T-helper 2 cell treated with Interferon-gamma antibody and Interleukin-4, amounts not matched to agents 5 μg/mL and 100 μg/mL, for 36 hours (primary cell): ENCODE data around the gene JARID2.
"Not testable (repeated sequence)": the region's sequence is repeated elsewhere in the genome, so short reads cannot be mapped to it uniquely, and the experiment has no call there.

ENCODE experiments used
- DNase-seq: peaks from one replicate; pipeline ENCODE4 v3.0.0; 2021; ENCODE audit warnings: low spot score
- H3K27ac Mint-ChIP-seq: one replicate; pipeline ENCODE4 v1.8.0; 2021; ENCODE audit warnings: mild to moderate bottlenecking, mixed read lengths
- H3K27me3 Mint-ChIP-seq: one replicate; pipeline ENCODE4 v1.8.0; 2021; ENCODE audit warnings: low read depth, mixed read lengths
- H3K36me3 Mint-ChIP-seq: one replicate; pipeline ENCODE4 v1.8.0; 2021; ENCODE audit warnings: low read depth, mixed read lengths
- H3K4me1 Mint-ChIP-seq: one replicate; pipeline ENCODE4 v1.8.0; 2021; ENCODE audit warnings: low read depth, mixed read lengths
- H3K4me3 Mint-ChIP-seq: one replicate; pipeline ENCODE4 v1.8.0; 2022; ENCODE audit warnings: mild to moderate bottlenecking, moderate library complexity, mixed read lengths
- H3K9me3 Mint-ChIP-seq: one replicate; pipeline ENCODE4 v1.8.0; 2021; ENCODE audit warnings: mixed read lengths

JARID2 gene

DNA sequence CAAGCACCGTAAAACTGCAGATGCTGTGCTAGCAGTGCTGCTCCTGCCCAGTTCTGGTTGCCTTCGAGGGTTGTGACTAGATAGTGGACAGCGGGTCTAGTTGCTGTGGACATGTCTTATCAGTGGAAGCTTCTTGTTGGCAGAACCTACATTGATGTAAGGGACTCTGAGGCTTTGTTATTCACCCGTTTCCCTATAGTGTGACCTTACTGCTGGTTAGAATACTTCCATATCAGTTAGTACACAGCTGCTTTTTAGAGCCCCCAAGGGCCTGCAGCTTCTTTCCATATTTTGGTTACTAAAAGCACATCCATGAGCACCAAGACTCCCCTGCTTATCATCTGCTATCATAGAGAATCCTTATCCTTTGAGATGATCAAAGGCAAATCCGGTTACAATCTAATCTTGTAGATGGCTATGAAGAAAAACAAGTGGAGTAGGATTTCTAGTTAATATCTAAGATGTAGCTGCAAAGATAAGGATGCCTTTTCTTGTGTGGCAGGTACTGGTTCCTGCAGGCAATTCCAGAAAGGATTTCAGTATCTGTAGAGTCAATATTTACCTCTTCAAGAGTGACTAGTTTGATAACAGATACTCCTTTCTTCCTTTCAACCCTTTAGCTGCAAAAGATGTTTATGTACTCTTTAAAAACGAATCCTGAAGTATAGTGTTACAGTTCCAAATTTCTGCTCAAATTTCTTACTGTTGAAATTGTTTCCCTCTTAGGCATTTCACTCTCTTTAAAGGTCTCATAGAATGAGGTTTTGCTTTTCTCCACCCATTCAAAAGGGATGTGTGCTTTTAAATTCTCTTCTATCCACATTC lies 163.6 kb downstream of the JARID2 start:
- Mint-ChIP-seq H3K27ac (peak overlapping the region; percentile 83), H3K36me3 (peaks cover 44% of the 10 kb centered on the region), H3K27me3 (no peaks in the 10 kb centered on the region), H3K4me3 (peak overlapping the region; percentile 58), H3K9me3 (no peaks in the 10 kb centered on the region), H3K4me1 (peaks cover 78% of the 10 kb centered on the region)
- no peak for DNase-seq

DNA sequence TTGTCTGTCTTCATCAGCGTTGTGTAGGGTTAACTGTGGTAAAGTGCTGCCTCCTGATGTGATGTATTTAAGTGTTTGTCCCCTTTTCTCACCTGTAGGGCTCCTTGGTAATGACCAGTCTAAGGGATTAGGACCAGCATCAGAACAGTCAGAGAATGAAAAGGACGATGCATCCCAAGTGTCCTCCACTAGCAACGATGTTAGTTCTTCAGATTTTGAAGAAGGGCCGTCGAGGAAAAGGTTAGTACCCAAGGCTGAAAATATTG lies 164.2 kb downstream of the JARID2 start:
- Mint-ChIP-seq H3K36me3 (peaks cover 47% of the 10 kb centered on the region), H3K27me3 (no peaks in the 10 kb centered on the region), H3K9me3 (no peaks in the 10 kb centered on the region), H3K4me1 (peaks cover 74% of the 10 kb centered on the region), H3K4me3 (peak overlapping the region; percentile 58), H3K27ac (peak overlapping the region; percentile 83)
- DNase-seq, result no peak

DNA sequence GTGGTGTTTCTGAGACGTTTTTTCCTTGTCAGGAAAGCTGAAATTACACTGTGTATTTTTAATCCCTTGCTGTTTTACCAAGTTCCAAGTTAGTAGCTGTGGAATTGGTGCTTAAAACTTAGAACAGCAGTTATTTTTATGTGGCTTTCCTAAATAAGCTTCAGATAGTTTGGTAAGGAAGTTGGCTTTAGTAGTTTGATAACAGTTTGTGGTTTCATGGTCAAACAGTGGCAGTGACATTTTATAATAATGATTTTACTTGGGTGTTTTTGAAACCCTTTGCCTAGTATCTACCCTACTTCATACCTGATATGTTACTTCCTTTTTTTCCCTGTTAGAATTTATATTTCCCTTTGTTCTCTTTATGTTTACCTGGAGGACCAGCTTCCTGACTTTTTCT lies 164.9 kb downstream of the JARID2 start:
- Mint-ChIP-seq H3K4me3 (peak overlapping the region; percentile 74), H3K36me3 (peaks cover 46% of the 10 kb centered on the region), H3K27me3 (no peaks in the 10 kb centered on the region), H3K4me1 (peaks cover 69% of the 10 kb centered on the region), H3K9me3 (no peaks in the 10 kb centered on the region), H3K27ac (peak overlapping the region; percentile 92)
- no peak for DNase-seq

DNA sequence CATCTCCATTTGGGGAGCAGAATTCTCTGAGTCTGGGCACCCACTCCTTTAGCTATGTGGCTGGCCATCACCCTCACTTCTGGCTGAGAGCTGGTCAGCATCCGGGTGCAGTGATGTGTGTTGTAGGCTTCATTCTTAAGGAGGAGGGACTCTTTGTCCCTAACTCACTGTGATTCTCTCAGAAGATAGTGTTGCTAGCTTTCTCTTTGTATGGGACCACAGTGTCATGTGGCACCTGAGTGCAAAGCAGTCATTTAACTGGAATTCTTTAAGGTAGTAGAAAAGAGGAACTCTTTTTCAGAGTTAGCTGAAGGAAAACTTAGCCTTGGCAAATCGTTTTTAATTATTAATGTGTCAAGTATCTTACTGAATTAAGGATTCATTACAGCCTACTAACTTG lies 165.9 kb downstream of the JARID2 start:
- DNase-seq, result no peak
- H3K4me1 Mint-ChIP-seq, result peaks cover 67% of the 10 kb centered on the region
- H3K27me3 Mint-ChIP-seq, result no peaks in the 10 kb centered on the region
- H3K4me3 Mint-ChIP-seq, result peak overlapping the region; percentile 74
- peak overlapping the region; percentile 92 for H3K27ac Mint-ChIP-seq
- H3K9me3 Mint-ChIP-seq, result peaks cover 2% of the 10 kb centered on the region
- H3K36me3 Mint-ChIP-seq, result peaks cover 49% of the 10 kb centered on the region

DNA sequence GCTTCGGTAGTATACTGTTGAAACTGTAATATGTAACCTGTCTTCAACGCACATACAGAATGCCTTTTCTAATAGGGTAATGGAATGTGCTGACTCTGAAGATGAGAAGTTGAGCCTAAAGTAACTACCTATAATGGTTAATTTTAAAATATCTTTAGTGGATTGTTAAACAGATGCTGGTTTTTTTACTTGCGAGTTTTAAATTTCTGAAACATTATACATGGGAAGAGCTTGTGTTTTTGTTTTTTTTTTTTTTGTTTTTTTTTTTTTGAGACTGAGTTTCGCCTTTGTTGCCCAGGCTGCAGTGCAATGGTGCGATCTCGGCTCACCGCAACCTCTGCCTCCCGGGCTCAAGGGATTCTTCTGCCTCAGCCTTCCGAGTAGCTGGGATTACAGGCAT lies 166.9 kb downstream of the JARID2 start:
- Mint-ChIP-seq H3K27ac (peak overlapping the region; percentile 32), H3K4me3 (no peak overlapping the region), H3K36me3 (peaks cover 54% of the 10 kb centered on the region), H3K9me3 (peaks cover 11% of the 10 kb centered on the region), H3K4me1 (peaks cover 71% of the 10 kb centered on the region), H3K27me3 (no peaks in the 10 kb centered on the region)
- DNase-seq, result no peak

DNA sequence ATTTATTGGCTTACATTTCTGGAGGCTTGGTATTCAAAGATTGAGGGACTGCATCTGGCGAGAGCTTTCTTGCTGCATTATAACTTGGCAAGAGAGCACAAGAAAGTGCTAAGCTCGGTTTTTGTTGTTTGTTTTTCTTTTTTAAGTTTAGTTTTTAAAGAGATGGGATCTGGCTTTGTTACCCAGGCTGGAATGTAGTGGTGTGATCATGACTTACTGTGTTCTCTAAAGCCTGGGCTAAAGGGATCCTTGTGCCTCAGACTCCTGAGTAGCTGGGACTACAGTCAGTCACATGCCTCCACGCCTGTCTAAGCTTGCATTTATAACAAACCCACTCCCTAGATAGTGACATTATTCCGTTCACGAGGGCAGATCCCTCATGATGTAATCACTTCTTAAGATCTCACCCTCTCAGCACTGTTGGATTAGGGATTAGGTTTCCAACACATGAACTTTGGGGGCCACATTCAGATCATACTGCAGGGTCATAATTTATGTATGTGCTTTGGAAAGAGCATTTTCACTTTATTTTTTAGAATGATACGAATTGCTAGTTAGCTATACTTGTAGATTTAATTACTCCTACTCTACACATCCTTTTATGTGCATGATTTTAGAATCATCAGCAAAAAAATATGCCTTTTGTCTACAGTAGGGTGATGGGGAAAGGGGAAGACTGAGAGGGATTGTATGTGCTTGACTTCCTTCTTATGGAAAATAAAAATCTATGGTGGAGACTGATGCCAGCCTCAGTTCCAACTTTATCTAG lies 167.8 kb downstream of the JARID2 start:
- H3K27me3 Mint-ChIP-seq, result no peaks in the 10 kb centered on the region
- no peak overlapping the region for H3K4me3 Mint-ChIP-seq
- no peak for DNase-seq
- H3K4me1 Mint-ChIP-seq, result peaks cover 68% of the 10 kb centered on the region
- H3K36me3 Mint-ChIP-seq, result peaks cover 59% of the 10 kb centered on the region
- H3K9me3 Mint-ChIP-seq, result peaks cover 18% of the 10 kb centered on the region
- peak overlapping the region; percentile 16 for H3K27ac Mint-ChIP-seq

DNA sequence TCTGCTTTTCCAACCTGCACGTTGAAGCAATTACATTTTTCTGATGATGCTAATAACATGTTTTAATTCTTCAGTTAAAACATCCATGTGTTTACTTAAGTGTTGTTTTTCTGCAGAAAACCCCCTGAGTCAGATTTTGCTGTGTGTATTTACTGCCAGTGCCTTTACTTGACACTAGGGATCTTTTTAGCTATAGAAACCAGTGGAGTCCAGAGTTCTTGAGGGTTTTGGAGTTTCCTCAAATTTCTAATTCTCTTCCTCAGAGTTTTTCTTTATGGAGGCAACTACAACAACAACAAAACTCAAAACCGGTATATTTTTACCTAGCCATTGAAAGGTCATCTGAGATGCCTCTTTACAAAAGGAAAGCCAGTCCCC lies 168.4 kb downstream of the JARID2 start:
- Mint-ChIP-seq H3K27ac (no peak overlapping the region), H3K36me3 (peaks cover 60% of the 10 kb centered on the region), H3K4me3 (no peak overlapping the region), H3K4me1 (peaks cover 63% of the 10 kb centered on the region), H3K9me3 (peaks cover 19% of the 10 kb centered on the region), H3K27me3 (no peaks in the 10 kb centered on the region)
- DNase-seq, result no peak

DNA sequence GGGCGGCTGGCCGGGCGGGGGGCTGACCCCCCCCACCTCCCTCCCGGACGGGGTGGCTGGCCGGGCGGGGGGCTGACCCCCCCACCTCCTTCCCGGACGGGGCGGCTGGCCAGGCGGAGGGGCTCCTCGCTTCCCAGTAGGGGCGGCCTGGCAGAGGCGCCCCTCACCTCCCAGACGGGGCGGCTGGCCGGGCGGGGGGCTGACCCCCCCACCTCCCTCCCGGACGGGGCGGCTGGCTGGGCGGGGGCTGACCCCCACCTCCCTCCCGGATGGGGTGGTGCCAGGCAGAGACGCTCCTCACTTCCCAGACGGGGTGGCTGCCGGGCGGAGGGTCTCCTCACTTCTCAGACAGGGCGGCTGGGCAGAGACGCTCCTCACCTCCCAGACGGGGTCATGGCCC lies 169.8 kb downstream of the JARID2 start:
- H3K4me1 Mint-ChIP-seq, result peaks cover 53% of the 10 kb centered on the region
- H3K36me3 Mint-ChIP-seq, result peaks cover 66% of the 10 kb centered on the region

DNA sequence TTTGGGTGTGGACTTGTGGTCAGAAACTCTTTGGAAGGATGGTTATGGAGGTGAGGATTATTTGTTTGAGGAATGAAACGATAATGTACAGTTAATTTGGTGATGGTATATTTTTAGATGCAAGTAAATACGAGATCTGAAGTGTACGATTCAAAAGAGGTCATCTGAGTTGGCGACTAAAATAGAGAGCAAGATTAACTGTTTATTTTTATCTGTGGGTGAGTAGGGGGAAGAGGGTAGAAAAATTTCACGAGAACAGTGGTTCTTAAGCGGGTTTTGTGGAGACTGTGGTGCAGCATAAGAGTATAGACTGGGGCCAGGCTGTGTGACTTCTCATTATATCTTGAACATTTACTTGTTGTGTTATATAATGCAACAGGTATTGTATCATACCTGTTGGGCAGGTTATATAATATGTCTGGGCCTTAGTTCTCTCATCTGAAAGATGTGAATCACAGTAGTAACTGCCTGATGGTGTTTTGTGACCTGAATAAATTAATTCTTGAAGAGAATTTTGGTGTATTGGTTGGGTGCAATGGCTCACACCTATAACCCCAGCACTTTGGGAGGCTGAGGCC lies 171.2 kb downstream of the JARID2 start:
- Mint-ChIP-seq H3K27me3 (no peaks in the 10 kb centered on the region), H3K27ac (peak overlapping the region; percentile 67), H3K4me3 (no peak overlapping the region), H3K9me3 (peaks cover 32% of the 10 kb centered on the region), H3K36me3 (peaks cover 66% of the 10 kb centered on the region), H3K4me1 (peaks cover 51% of the 10 kb centered on the region)
- no peak for DNase-seq

More for the DNA sequence above, 169.8 kb downstream of the JARID2 start:
- not testable (repeated sequence) for H3K27ac Mint-ChIP-seq, H3K4me3 Mint-ChIP-seq, H3K27me3 Mint-ChIP-seq, DNase-seq
- H3K9me3 Mint-ChIP-seq, result peaks cover 32% of the 10 kb centered on the region

DNA sequence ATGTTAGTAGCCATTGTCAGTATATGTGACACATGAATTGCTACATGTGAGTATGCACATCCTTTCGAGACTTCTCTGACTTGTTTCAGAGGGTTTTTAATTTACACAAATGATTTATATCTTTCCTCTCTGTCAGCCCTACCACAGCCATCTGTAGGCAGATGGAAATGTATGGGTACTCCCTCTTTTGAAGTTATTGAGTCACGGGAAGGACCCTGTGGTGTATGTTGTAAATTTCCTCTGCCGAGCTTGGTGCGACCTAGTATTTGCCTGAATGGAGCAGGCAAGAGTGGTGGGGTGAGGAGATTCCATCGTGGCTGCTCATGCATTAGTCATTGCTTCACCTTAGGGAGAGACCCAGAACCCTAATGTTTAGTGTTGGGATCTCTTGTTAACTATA lies 171.9 kb downstream of the JARID2 start:
- Mint-ChIP-seq H3K4me3 (no peak overlapping the region), H3K4me1 (peaks cover 52% of the 10 kb centered on the region), H3K36me3 (peaks cover 58% of the 10 kb centered on the region), H3K27ac (no peak overlapping the region), H3K27me3 (no peaks in the 10 kb centered on the region), H3K9me3 (peaks cover 32% of the 10 kb centered on the region)
- DNase-seq, result peak; percentile 76

DNA sequence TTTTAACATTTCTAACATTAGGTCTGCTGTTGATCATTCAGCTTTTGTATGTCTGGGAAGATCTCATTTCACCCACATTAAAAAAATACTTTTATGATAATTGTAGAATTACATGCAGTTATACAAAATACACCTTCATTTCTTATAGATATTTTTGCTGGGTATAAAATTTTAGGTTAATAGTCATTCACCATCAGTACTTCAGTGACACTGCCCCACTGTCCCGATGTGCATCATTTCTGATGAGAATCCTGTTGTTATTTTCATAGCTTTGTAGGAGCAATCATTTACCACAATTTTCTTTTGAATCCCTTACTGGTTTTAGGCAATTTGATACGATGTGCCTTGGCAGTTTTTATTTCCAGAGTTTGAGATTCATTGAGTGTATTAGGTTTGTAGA lies 173.6 kb downstream of the JARID2 start:
- Mint-ChIP-seq H3K4me3 (no peak overlapping the region), H3K4me1 (peaks cover 49% of the 10 kb centered on the region), H3K36me3 (peaks cover 52% of the 10 kb centered on the region), H3K27me3 (no peaks in the 10 kb centered on the region), H3K27ac (no peak overlapping the region), H3K9me3 (peaks cover 32% of the 10 kb centered on the region)
- no peak for DNase-seq

DNA sequence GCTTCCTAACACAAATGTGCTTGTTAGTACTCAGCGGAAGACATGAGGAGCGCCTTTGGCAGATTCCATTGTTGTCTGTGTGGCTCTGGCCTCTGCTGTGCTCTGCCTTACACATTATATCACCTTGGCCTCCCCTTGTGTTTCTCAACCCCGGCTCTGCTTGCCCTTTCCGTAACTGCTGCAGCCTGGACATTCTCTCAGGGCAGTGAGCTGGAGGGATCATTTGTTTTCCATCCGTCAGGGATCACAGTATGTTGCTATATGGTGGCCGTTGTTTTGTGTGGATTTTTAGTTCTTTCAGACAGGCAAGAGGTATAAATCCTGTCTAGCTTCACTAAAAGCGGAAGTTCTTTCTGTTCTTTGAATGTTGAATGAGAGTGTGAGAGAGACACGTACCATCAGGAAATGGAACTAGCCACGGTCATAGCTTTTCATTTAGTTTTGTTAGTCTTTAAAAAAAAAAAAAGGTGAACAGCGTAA lies 175.1 kb downstream of the JARID2 start:
- H3K9me3 Mint-ChIP-seq, result peaks cover 32% of the 10 kb centered on the region
- peaks cover 55% of the 10 kb centered on the region for H3K4me1 Mint-ChIP-seq
- H3K27ac Mint-ChIP-seq, result peak overlapping the region; percentile 91
- H3K36me3 Mint-ChIP-seq, result peaks cover 59% of the 10 kb centered on the region
- H3K27me3 Mint-ChIP-seq, result no peaks in the 10 kb centered on the region
- no peak for DNase-seq
- H3K4me3 Mint-ChIP-seq, result peak overlapping the region; percentile 75

DNA sequence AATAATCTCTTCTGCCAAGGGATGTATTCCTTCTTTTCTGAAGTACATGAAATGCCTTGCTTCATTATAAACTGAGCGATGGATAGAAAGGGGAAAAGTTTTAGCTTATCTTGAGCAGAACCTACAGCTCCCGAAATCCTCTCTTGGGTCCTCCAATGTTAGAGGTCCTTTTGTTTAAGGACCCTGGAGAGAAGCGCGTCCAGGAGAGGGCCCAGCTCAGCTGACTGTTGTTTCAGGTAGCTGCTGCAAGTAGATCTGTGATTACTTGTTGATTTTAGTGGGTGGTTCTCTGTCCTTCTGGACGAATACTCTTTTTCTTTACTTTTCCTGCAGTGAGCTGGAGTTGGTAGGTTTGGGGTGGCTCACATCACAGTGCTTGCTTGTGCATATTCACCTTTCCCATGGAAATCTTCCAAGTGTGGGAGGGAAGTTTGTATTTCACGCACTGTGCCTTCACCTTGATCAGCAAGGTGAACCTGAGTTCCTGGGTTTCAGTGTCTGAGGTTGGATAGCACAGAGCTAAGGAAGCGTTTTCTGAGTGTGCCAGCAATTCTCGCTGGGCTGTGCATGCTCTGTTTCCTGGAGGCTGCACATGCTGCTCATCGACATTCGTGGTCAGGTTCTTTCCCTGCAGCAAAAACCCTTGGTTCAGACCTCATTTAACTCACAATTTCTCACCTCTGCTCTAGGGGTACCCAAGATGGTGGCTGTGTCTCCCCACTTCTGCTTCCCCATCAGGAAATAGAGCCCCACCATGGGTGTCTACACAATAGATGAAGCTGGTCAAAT lies 176.3 kb downstream of the JARID2 start:
- DNase-seq, result peak; percentile 41
- Mint-ChIP-seq H3K27ac (peak overlapping the region; percentile 91), H3K36me3 (peaks cover 58% of the 10 kb centered on the region), H3K4me1 (peaks cover 61% of the 10 kb centered on the region), H3K4me3 (peak overlapping the region; percentile 75), H3K27me3 (no peaks in the 10 kb centered on the region), H3K9me3 (peaks cover 26% of the 10 kb centered on the region)
